HepG2 (cell line): ENCODE data around the gene CACNA1H.

Experiments
- ELF4 ChIP-seq: sonication (generic); formaldehyde crosslinking; IDR thresholded peaks from 2 replicates; pipeline ENCODE4 v1.5.0; 2020; ENCODE audit warnings: missing genetic modification reagents, mild to moderate bottlenecking, moderate library complexity, borderline replicate concordance
- MYC ChIP-seq: sonication (generic); formaldehyde crosslinking; IDR thresholded peaks from 2 replicates; pipeline ENCODE4 v1.9.0; 2021; ENCODE audit warnings: missing genetic modification reagents, borderline replicate concordance
- THRA ChIP-seq: sonication (generic); formaldehyde crosslinking; IDR thresholded peaks from 2 replicates; pipeline ENCODE4 v1.4.0; 2020; ENCODE audit warnings: missing genetic modification reagents, borderline replicate concordance
- ZNF350 ChIP-seq: sonication (generic); formaldehyde crosslinking; IDR thresholded peaks from 2 replicates; pipeline ENCODE4 v1.4.0; 2020; ENCODE audit warnings: mild to moderate bottlenecking, low read depth, missing genetic modification reagents, borderline replicate concordance

GRCh38 chr16:1146409-1146808 lies 6.5 kb upstream of the CACNA1H start:
- TF ChIP-seq ELF4 (CRISPR knock-in tag) (no peak), ZNF350 (CRISPR knock-in tag) (no peak), MYC (CRISPR knock-in tag) (no peak), THRA (CRISPR knock-in tag) (no peak)
